GM06990 (cell line): ENCODE results near the gene MYPN.
"Not testable (repeated sequence)": the region's sequence is repeated elsewhere in the genome, so short reads cannot be mapped to it uniquely, and the experiment has no call there.

Source experiments
- DNase-seq: peaks from one replicate; pipeline ENCODE4 v3.0.0-alpha.2; 2011; ENCODE audit not compliant: insufficient read length; ENCODE audit errors: extremely low read depth
- H3K27me3 ChIP-seq: replicated peaks from 2 replicates; pipeline ENCODE4 v1.6.0; 2011; ENCODE audit warnings: low read length; ENCODE audit not compliant: control insufficient read depth, insufficient read depth
- H3K36me3 ChIP-seq: 2 replicates; pipeline ENCODE4 v1.5.1; 2011; ENCODE audit warnings: low read length; ENCODE audit not compliant: control insufficient read depth, insufficient read depth
- H3K4me3 ChIP-seq: replicated peaks from 2 replicates; pipeline ENCODE4 v1.5.1; 2011; ENCODE audit warnings: low read depth, mild to moderate bottlenecking, control low read depth, low read length
- TF ChIP-seq, protein P1 (sequence below): IDR thresholded peaks from 2 replicates; pipeline ENCODE4 v1.5.1; 2011; ENCODE audit warnings: low read length, control low read depth, mild to moderate bottlenecking, inconsistent platforms; ENCODE audit not compliant: insufficient read depth, poor library complexity, severe bottlenecking

MYPN gene

DNA sequence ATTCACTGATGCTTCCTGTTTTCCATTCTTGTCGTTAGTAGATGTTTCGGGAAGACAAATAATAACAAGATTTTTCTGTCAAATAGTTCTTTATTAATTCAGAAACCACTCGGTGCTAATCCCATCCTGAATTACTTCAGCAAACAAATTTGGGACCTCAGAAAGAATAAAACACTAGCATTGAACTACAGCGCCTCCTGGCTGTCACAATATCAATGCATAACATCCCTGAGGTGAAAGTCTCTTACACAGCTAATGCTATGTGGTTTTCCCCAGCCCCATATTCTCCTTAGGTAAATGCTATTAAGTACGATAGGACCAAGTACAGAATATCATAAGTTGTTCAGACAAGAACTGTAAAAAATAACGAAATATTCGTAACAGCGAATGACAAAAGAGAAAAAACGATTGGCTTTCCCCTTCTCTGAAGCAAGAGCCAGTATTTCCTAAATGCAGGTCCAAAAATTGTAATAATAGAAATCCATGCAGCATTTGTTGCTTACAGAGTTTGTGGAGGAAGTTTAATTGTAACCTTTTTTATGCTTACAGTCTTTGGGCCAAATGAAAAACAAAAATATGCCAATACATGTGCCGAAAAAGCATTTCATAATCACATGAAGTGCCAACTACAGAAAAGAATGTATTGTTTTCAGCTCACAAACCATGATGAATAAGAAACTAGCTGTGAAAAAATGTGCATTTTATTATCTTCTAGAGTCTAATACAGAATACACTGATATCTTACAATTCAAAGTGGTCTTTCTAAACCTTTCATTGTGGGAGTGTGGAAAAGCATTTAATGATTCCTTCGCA is 47.3 kb downstream of the MYPN start:
- TF ChIP-seq, protein P1, sequence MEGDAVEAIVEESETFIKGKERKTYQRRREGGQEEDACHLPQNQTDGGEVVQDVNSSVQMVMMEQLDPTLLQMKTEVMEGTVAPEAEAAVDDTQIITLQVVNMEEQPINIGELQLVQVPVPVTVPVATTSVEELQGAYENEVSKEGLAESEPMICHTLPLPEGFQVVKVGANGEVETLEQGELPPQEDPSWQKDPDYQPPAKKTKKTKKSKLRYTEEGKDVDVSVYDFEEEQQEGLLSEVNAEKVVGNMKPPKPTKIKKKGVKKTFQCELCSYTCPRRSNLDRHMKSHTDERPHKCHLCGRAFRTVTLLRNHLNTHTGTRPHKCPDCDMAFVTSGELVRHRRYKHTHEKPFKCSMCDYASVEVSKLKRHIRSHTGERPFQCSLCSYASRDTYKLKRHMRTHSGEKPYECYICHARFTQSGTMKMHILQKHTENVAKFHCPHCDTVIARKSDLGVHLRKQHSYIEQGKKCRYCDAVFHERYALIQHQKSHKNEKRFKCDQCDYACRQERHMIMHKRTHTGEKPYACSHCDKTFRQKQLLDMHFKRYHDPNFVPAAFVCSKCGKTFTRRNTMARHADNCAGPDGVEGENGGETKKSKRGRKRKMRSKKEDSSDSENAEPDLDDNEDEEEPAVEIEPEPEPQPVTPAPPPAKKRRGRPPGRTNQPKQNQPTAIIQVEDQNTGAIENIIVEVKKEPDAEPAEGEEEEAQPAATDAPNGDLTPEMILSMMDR = peak; percentile 59
- Histone ChIP-seq H3K4me3 (no peak overlapping the region), H3K27me3 (no peaks in the 10 kb centered on the region), H3K36me3 (no peaks in the 10 kb centered on the region)
- DNase-seq = no peak

DNA sequence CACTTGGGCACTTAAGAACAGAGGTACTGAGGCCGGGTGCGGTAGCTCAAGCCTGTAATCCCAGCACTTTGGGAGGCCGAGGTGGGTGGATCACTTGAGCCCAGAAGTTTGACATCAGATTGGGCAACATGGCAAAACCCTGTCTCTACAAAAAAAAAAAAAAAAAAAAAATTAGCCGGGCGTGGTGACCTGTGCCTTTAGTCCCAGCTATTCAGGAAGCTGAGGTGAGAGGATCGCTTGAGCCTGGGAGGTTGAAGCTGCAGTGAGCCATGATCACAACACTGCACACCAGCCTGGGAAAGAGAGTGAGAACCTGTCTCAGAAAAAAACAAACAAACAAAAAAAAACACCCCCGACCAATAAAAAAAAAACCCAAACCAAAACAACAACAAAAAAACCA is 48.2 kb downstream of the MYPN start:
- not testable (repeated sequence) for H3K4me3 ChIP-seq, DNase-seq, H3K27me3 ChIP-seq, H3K36me3 ChIP-seq

DNA sequence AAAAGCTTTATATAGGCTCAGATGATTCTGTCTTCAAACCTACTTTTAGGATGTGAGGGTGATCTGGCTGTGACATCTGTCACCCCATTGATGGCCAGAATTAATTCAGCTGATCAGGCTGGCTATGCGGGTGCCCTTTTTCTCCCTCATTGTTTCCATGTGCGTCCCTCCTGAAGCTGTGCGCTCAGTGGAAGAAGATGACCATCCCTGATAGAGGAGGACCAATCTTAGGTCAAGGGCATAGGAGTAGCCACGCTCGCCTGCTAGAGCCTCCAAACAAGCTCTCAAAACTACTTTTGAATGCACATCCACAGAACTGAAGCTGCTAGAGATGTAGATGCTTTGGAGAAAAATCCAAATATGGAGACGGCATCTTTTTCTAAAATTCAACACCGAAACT is 48.7 kb downstream of the MYPN start:
- no peak for DNase-seq
- no peaks in the 10 kb centered on the region for H3K36me3 ChIP-seq
- TF ChIP-seq, protein P1 = no peak
- H3K4me3 ChIP-seq = no peak overlapping the region
- H3K27me3 ChIP-seq = no peaks in the 10 kb centered on the region

DNA sequence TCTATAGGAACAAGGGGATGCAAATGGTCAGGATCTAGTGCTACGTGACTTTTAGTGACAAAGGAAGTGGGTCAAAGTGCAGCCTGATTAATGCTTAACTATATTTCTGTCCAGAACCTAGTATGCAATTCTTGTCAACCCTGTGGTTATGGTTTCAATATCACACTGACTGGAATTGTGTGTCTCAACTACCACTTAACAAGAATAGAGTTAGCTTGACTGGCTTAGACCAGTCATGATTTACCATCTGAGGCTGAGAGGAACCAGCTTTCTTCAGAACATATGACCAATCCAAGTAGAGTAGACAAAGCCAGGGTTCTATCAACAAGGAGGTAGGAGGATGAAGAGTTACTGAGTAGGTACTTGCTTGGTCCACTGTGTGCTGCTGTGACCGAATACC is 54.4 kb downstream of the MYPN start:
- no peaks in the 10 kb centered on the region for H3K36me3 ChIP-seq

DNA sequence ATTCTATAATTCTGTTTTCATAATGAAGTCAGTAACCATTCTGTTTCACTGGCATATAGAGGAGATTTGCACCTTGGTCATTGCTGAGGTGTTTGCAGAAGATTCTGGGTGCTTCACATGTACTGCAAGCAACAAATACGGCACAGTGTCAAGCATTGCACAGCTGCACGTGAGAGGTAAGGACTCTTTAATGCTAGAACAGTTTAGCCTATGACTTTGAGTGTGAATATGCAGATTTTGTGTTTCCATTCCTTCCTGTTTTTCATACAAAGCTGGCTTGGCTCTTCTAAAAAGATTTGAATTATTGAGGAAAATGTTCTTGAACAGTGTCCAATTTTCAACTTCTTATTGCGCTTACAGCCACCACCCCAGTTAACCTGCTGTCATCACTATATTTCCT is 56.4 kb downstream of the MYPN start:
- DNase-seq = no peak
- Histone ChIP-seq H3K4me3 (no peak overlapping the region), H3K36me3 (no peaks in the 10 kb centered on the region), H3K27me3 (no peaks in the 10 kb centered on the region)
- TF ChIP-seq, protein P1 = no peak

More for the DNA sequence above, 54.4 kb downstream of the MYPN start:
- no peak overlapping the region for H3K4me3 ChIP-seq
- TF ChIP-seq, protein P1 = no peak
- no peaks in the 10 kb centered on the region for H3K27me3 ChIP-seq
- peak; percentile 20 for DNase-seq

DNA sequence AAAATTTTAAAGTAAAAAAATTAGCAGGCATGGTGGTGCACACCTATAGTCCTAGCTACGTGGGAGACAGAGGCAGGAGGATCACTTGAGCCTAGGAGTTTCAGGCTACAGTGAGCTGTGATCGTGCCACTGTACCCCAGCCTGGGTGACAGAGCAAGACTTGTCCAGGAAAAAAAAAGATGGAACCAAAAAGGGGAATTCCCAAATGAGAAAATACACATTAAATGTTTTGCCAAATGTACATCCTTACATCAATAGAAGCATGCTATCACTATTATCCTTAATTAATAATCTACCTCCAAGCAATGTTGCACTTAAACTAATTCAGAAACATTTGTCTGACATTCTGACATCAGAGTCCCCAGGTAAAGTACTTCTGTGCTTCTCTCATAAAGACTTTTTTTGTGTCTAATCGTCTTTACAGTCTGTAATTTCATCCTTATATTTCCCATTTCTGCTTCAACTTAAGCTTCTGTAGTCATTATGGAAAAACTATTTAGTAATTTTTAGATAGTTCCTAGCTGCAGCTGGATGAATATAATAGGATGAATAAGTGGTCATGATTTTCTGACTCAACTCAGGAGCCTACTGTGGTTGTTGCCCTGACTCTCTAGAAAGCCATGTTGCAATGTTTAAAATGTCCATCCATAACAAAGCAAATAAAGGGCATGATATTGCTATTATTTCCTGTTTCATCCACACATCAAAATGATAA is 57.7 kb downstream of the MYPN start:
- H3K4me3 ChIP-seq = no peak overlapping the region
- H3K36me3 ChIP-seq = no peaks in the 10 kb centered on the region
- no peak for DNase-seq
- no peaks in the 10 kb centered on the region for H3K27me3 ChIP-seq
- TF ChIP-seq, protein P1 = no peak
